Suppressor macrophage (primary cell): ENCODE measurements around the gene LRMDA.
"Not testable (repeated sequence)": the region's sequence is repeated elsewhere in the genome, so short reads cannot be mapped to it uniquely, and the experiment has no call there.

Experiments
- DNase-seq, 4 experiments: peaks; one replicate each; pipeline ENCODE4 v3.0.0-alpha.2; 2020 to 2022

The LRMDA gene

DNA sequence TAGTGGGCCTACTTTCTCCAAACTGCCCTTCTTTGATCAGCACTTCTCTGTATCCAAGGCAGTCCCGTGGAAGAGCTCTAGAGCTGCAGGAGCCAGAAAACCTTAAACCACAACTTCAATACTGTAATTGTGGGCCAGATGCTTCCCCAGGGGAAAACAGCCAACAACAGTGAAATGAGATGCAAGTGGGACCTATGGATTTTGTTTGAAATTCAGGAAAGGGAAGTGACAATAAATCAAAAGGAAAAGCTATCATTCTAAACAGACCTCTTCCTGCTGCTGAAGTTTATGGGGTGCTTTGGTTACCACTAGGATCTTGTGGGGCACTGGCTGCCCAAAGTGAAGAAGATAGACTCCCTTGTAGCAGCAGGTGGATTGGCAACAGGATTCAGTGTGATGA is 1031.7 kb downstream of the LRMDA start:
- DNase-seq, result no peak

GRCh38 chr10:76466836-76467503 is 1035.5 kb downstream of the LRMDA start:
- peak in 1 of 4 experiments; percentile 9 for DNase-seq

- no peak for DNase-seq
Observed at GRCh38 chr10:76469675-76470074, 1038.3 kb downstream of the LRMDA start.

GRCh38 chr10:76479103-76479790 is 1047.8 kb downstream of the LRMDA start:
- no peak for DNase-seq

DNA sequence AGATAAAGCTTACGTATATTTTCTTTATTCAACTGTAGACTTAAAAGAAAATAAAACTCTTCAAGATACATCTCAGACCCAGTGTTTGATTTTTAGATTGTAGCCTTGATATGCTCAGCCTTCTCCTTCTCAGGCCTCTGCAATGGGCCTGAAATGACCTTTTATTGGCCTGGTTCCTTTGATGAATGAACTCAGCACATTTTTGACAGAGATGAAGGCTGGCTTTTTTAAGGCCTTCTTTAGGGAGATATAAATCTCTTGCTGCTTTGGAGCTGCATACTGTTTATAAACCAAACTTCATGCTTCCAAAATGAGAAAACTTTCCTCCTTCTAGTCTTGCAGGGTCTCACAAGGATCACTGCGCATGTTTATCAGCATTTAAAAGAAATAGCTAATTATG is 1049.8 kb downstream of the LRMDA start:
- no peak for DNase-seq

DNA sequence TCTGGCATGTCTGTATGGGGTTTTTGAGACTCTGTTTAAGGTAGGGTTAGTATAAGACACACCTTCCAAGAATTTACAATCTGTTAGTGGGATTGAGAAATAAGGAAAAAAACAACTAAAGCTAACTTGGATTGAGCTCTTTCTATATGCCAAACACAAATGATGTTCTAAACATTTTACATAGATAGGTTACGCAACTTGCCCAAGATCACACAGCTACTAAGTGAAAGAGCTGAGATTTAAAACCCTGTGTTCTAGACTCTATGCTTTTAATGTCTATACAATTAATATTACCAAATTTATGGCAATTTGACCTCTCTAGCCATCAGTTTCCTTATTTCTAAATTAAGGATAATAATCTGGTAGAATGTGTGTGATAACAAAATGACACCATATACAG is 1056.2 kb downstream of the LRMDA start:
- DNase-seq, result no peak

DNA sequence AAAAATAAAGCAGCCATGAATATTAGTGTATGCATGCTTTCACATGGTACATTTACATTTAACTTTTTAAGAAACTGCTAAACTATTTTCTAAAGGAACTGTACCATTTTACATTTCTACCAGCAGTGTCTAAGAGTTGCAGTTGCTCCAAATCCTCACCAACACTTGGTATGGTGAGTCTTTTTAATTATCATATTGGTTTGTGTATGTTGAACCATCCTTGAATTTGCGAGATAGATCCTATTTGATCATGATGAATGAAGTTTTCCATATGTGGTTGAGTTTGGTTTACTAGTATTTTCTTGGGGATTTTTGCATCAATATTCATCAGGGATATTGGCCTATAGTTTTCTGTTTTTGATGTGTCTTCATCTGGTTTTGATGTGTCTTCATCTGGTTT is 1057.2 kb downstream of the LRMDA start:
- DNase-seq, result no peak

GRCh38 chr10:76491216-76491615 is 1059.8 kb downstream of the LRMDA start:
- no peak for DNase-seq

- no peak for DNase-seq
Observed at GRCh38 chr10:76492026-76492425, 1060.6 kb downstream of the LRMDA start.

GRCh38 chr10:76492678-76493472 is 1061.5 kb downstream of the LRMDA start:
- DNase-seq, result no peak

DNA sequence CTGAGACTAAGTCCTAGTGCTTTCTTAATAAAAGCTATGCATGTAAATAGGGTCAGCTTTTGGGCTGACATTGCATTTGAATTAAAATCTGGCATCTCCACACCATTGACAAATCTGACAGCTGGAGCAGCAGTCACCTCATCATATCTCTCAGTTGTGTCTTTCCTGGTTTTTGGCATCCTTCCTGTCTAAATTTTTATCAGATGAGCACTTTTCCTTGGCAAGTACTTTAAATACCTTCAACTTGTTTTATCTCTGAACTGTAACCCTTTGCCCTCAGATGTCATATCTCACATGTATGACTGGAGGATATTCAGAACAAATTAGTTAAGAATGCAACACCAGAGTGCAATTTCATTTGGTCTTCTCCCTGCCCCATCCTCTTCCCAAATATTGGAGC is 1066.2 kb downstream of the LRMDA start:
- no peak for DNase-seq

GRCh38 chr10:76504823-76505222 is 1073.4 kb downstream of the LRMDA start:
- DNase-seq, result no peak

GRCh38 chr10:76509446-76509845 is 1078.0 kb downstream of the LRMDA start:
- DNase-seq, result peak; percentile 11 to 48 (median 40)

DNA sequence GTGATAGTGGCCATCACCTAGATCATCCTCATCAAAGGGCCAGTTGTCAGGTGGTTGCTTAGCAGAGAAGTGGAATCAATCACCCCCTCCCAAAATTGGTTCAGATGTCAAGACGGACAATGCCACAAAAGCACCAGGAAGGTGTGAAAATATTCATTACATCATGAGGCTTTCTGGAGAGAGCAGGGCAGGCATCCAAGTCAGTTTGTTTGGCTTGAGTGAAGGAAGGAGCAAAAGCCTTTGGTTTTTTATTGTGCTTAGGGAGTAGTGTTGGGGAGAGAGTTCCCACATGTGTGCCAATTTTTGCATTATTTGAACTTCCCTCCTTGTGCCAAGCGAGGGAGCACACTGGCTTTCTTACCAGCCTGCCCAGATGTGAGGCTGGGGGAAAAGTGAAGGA is 1082.9 kb downstream of the LRMDA start:
- no peak for DNase-seq

- no peak for DNase-seq
Observed at GRCh38 chr10:76514869-76515268, 1083.4 kb downstream of the LRMDA start.

GRCh38 chr10:76522547-76522946 is 1091.1 kb downstream of the LRMDA start:
- DNase-seq, result no peak

DNA sequence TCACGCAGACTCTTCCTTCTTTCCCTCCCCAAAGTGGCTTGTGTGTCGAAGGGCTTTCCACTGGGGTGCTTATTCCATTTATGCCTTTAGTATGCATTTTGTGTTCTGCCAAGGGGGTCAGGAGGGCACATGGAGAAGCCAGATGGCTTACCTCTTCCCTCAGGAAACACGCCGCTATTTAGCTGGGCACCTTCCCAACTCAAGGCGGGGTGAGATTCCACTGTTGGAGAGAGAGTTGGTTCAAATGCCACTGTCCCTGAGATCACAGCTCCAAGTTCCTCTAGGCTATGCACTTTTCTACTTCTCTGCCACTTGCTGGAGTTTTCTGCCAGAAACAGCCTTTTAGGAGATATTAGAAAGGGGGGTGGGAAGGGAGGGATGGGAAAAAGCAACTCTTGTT is 1091.8 kb downstream of the LRMDA start:
- DNase-seq, result no peak

DNA sequence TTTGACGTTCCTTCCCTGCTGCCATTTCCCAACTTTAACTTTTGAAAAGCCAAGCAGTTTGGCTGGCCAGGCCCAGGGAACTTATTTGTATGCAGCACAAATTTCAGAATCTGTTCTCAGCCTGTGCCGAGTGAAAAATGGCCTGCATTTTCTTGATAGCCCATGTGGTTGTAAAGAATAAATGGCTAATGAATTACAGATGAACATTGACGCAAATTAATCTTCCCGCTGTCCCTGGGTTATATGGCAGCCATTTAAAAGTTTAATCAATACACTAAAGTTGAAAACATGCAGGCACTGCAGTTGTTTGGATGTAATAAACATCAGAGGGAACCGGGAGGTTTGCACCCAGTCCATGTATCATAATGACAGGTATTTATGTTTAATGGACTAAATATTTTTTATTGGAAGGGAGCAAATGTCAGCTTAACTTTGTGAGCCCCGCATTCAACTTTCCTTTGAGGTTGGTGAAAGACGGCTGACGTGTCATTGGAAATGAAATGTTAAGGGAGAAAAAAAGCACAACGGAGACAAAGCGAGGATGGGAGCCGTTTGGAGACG is 1092.4 kb downstream of the LRMDA start:
- no peak for DNase-seq

DNA sequence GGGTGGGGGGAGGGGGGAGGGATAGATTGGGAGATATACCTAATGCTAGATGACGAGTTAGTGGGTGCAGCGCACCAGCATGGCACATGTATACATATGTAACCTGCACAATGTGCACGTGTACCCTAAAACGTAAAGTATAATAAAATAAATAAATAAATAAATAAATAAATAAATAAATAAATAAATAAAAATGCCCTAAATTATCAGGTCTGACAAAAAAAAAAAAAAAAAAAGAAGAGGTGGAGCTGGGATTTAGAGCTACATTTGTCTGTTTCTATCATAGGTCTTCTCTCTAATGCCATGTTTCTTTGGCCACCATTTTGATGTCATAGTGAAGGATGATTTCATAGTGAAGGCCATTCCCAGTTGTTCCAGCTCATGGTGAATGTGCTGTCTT is 1095.4 kb downstream of the LRMDA start:
- DNase-seq, result not testable (repeated sequence)

DNA sequence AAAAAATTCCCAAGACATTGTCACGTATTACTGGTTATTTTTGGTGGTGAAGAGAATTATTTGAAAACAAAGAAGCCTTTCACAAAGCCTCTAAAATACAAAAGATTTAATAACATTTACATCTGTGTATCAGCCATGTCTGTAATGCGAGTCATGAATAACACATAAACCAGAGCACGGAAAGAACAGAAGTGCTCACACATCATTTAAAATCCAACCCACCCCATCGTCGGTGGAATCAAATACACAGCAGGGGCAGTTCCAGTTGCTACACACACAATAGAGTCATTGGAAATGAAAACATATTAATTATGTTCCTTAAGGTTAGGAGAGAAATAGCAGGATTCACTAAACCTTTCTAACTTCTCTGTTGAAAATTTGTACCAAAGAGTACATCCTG is 1108.9 kb downstream of the LRMDA start:
- no peak for DNase-seq

GRCh38 chr10:76540786-76541185 is 1109.4 kb downstream of the LRMDA start:
- DNase-seq, result no peak

DNA sequence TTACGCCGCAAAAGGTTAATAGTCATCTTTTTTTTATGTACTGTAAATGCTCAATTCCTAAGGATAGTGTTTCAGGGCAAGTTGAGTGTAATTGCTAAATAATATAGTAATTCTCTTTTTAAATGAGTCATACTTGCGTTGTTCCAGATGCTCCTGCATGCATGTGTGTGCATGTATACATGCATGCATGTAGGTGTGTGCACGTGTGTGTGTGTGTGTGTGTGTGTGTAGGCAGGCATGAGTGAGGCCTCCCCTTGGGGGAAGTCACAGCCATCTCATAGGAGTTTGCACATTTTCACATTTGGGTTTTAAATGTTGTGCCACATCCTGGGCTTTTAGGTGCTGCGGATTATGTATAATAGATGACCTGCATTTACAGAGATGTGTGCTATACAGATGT is 1110.4 kb downstream of the LRMDA start:
- DNase-seq, result no peak

GRCh38 chr10:76542307-76542930 is 1111.0 kb downstream of the LRMDA start:
- DNase-seq, result no peak
